Breast epithelium (tissue), 4 donors: ENCODE data around the gene TBC1D3H. TPM values are rescaled to one million over a fixed set of nuclear protein-coding genes. Genes with fewer than 3 reads are reported as not detected.
"Not testable (repeated sequence)": the region's sequence is repeated elsewhere in the genome, so short reads cannot be mapped to it uniquely, and the experiment has no call there.

Experiments used
- DNase-seq, 2 donors: peaks; one replicate each; pipeline ENCODE4 v3.0.0-alpha.2; 2019; ENCODE audit warnings: low spot score in 2 of 2
- H3K27ac ChIP-seq, 2 donors: fragments of 200-600 bp; sonication (generic) in 1 of 2; one replicate each; pipeline ENCODE4 v1.5.1; 2016 to 2019; ENCODE audit warnings: mild to moderate bottlenecking in 1 of 2
- H3K27me3 ChIP-seq, 2 donors: fragments of 200-600 bp; sonication (generic) in 1 of 2; one replicate each; pipeline versions ENCODE4 v1.5.1 to v1.6.0; 2017 to 2019; ENCODE audit warnings: control low read depth in 1 of 2, mild to moderate bottlenecking in 1 of 2
- H3K36me3 ChIP-seq: fragments of 200-600 bp; one replicate; pipeline ENCODE4 v1.5.1; 2019
- H3K4me1 ChIP-seq, 2 donors: fragments of 200-600 bp; sonication (generic); one replicate each; pipeline ENCODE4 v1.5.1; 2016 to 2019; ENCODE audit warnings: control low read depth in 1 of 2
- H3K4me3 ChIP-seq, 3 donors: fragments of 200-600 bp; sonication (generic); 1 replicate in 2 of 3; 2 replicates in 1 of 3; pipeline ENCODE4 v1.5.1; 2016 to 2019; ENCODE audit warnings: mild to moderate bottlenecking in 3 of 3, moderate library complexity in 2 of 3
- H3K9me3 ChIP-seq, 2 donors: fragments of 200-600 bp; sonication (generic) in 1 of 2; one replicate each; pipeline ENCODE4 v1.5.1; 2016 to 2019; ENCODE audit warnings: control low read depth in 1 of 2
- intact Hi-C: fragments of 100-400 bp; cut with DNase I; formaldehyde crosslinking; loops from one replicate; pipeline ENCODE4 v1.15.1; 2023; ENCODE audit warnings: low total_unique reads
- total RNA-seq, 3 donors: library from RNA; depleted of rRNA; stranded (reverse); fragments of >200 nt; gene quantifications; one replicate each; pipeline ENCODE4 v1.1.0, GENCODE V29; 2016

The TBC1D3H gene
- not detected for total RNA-seq

DNA sequence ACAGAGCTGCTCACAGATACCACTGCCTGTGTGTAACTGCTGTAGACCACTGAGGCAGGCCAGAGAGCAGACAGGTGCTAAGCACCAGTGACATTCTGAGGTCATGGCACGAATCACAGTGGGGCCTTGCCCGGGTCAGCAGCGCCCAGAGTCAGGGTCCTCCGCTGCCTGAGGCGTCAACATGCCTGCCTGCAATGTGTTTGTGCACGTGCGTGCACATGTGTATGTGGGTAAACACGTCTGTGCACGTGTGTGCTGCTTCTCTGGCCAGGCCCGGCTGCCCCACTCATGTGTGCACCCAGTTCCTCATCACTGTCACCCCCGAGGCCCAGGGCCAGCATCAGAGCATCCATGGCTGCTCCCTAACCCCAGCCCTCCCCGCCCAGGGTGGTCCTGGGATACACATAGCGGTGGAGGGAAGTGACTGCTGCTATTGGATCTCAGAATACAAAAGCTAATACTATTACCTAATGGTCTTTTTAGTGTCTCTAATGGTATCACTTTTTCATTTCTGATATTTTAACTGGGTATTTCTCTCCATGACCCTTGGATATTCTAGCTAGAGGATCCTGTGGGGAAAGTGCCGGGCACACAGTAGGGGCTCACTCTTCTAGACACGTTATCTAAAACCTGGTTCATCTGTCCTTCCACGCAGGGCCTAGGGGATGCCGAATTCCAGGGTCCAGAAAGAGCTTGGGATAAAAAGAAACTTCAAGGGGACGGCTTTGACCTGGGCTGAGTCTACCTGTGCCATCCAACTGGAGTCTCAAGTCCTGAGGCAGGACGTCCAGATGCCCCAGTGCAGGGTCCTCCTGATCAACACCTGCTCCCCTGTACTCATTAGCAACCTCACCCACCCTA is at the start of gene TBC1D3H:
TSS of gene TBC1D3H (minus strand) at position 51 of the 861 bp plus-strand sequence. CDS start 1,540 bp downstream, outside the sequence.
- H3K27me3 ChIP-seq, intact Hi-C loops, H3K36me3 ChIP-seq, H3K9me3 ChIP-seq, H3K27ac ChIP-seq, H3K4me1 ChIP-seq, H3K4me3 ChIP-seq: not testable (repeated sequence)
- peak in 1 of 2 donors; percentile 36 for DNase-seq

GRCh38 chr17:36428891-36429290 is 40.7 kb upstream of the TBC1D3H start:
- H3K27me3 ChIP-seq, H3K9me3 ChIP-seq, H3K4me3 ChIP-seq, intact Hi-C loops, H3K36me3 ChIP-seq, H3K27ac ChIP-seq, DNase-seq, H3K4me1 ChIP-seq: not testable (repeated sequence)

DNA sequence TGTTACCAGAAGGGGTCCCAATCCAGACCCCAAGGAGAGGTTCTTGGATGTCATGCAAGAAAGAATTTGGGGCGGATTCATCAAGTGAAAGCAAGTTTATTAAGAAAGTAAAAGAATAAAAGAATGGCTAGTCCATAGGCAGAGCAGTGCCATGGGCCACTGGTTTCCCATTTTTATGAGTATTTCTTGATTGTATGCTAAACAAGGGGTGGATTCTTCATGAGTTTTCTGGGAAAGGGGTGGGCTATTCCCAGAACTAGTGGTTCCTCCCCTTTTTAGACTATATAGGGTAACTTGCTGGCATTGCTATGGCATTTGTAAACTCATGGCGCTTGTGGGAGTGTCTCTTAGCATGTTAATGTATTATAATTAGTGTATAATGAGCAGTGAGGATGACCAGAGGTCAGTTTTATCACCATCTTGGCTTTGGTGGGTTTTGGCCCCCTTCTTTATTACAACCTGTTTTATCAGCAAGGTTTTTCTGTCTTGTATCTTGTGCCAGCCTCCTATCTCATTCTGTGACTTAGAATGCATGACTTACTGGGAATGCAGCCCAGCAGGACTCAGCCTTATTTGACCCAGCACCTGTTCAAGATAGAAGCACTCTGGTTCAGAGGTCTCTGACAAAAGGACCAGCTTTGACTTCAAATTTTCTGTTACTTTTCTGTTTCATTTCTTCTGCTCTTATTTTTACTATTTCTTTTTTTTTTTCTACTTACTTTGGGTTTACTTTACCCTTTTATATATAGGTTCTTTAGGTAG is 27.1 kb upstream of the TBC1D3H start:
- H3K36me3 ChIP-seq, H3K4me1 ChIP-seq, H3K27me3 ChIP-seq, intact Hi-C loops, DNase-seq, H3K9me3 ChIP-seq, H3K4me3 ChIP-seq, H3K27ac ChIP-seq: not testable (repeated sequence)

- H3K4me3 ChIP-seq, H3K27me3 ChIP-seq, H3K27ac ChIP-seq, H3K36me3 ChIP-seq, intact Hi-C loops, DNase-seq, H3K9me3 ChIP-seq, H3K4me1 ChIP-seq: not testable (repeated sequence)
Observed at GRCh38 chr17:36390943-36391645, 2.9 kb upstream of the TBC1D3H start.

GRCh38 chr17:36375938-36376337 is 12.3 kb downstream of the TBC1D3H start:
- H3K9me3 ChIP-seq, H3K36me3 ChIP-seq, DNase-seq, intact Hi-C loops, H3K27ac ChIP-seq, H3K4me3 ChIP-seq, H3K4me1 ChIP-seq, H3K27me3 ChIP-seq: not testable (repeated sequence)

DNA sequence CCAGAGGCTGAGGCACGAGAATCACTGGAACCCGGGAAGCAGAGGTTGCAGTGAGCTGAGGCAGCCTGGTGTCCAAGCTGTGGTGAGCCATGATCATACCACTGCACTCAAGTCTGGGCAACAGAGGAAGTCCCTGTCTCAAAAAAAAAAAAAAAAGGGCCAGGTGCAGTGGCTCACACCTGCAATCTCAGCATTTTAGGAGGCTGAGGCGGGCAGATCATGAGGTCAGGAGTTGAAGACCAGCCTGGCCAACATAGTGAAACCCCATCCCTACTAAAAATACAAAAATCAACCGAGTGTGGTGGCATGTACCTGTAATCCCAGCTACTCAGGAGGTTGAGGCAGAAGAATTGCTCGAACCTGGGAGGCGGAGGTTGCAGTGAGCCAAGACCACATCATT is 25.7 kb downstream of the TBC1D3H start:
- H3K4me1 ChIP-seq, intact Hi-C loops, H3K36me3 ChIP-seq, H3K4me3 ChIP-seq, DNase-seq, H3K27me3 ChIP-seq, H3K9me3 ChIP-seq, H3K27ac ChIP-seq: not testable (repeated sequence)

Other genes starting within 250 kb of the TBC1D3H start
- gene TBC1D3B, start 211.8 kb downstream of the TBC1D3H start, total RNA-seq = 1 to 10 TPM; 1.9 to 7.6 (median 5.2) TPM
- 1 to 10 TPM in 1 of 3 donors, not detected in 2; 5.0 TPM for gene CCL3L1, start 191.7 kb downstream of the TBC1D3H start, total RNA-seq
- gene CCL4L2, start 177.4 kb downstream of the TBC1D3H start, total RNA-seq = 1 to 10 TPM in 1 of 3 donors, under 1 TPM in 1, not detected in 1; 0.33 to 6.1 TPM
- gene TBC1D3I, start 123.9 kb downstream of the TBC1D3H start, total RNA-seq = under 1 TPM in 1 of 3 donors, not detected in 2; 0.64 TPM
- gene TBC1D3G, start 64.6 kb downstream of the TBC1D3H start, total RNA-seq = 1 to 10 TPM in 1 of 3 donors, not detected in 2; 2.1 TPM
- gene ZNHIT3, start 98.2 kb upstream of the TBC1D3H start, total RNA-seq = 10 to 100 TPM; 19.0 to 33.7 (median 29.3) TPM
- 10 to 100 TPM; 28.6 to 86.9 (median 71.3) TPM for gene MYO19, start 146.4 kb upstream of the TBC1D3H start, total RNA-seq
- 1 to 10 TPM; 4.0 to 6.2 (median 5.1) TPM for gene PIGW, start 146.6 kb upstream of the TBC1D3H start, total RNA-seq
- 10 to 100 TPM; 60.6 to 85.5 (median 84.0) TPM for gene GGNBP2, start 156.5 kb upstream of the TBC1D3H start, total RNA-seq
- 10 to 100 TPM; 11.4 to 14.1 (median 11.5) TPM for gene DHRS11, start 203.4 kb upstream of the TBC1D3H start, total RNA-seq
- gene MRM1, start 213.1 kb upstream of the TBC1D3H start, total RNA-seq = 1 to 10 TPM; 4.8 to 7.5 (median 7.2) TPM